ENCODE results near the gene BBOF1.

- TF ChIP-seq, protein P1, sequence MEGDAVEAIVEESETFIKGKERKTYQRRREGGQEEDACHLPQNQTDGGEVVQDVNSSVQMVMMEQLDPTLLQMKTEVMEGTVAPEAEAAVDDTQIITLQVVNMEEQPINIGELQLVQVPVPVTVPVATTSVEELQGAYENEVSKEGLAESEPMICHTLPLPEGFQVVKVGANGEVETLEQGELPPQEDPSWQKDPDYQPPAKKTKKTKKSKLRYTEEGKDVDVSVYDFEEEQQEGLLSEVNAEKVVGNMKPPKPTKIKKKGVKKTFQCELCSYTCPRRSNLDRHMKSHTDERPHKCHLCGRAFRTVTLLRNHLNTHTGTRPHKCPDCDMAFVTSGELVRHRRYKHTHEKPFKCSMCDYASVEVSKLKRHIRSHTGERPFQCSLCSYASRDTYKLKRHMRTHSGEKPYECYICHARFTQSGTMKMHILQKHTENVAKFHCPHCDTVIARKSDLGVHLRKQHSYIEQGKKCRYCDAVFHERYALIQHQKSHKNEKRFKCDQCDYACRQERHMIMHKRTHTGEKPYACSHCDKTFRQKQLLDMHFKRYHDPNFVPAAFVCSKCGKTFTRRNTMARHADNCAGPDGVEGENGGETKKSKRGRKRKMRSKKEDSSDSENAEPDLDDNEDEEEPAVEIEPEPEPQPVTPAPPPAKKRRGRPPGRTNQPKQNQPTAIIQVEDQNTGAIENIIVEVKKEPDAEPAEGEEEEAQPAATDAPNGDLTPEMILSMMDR (IDR thresholded peaks at IDR 0.05; ENCODE audit: insufficient read depth, low read depth, low read length), result no peak
- no peak for TF ChIP-seq EZH2 (IDR thresholded peaks at IDR 0.05; ENCODE audit: insufficient read depth, low read length)
Measured at GRCh38 chr14:73976125-73976524, 43.0 kb upstream of the BBOF1 start.

Data from astrocyte (in vitro differentiated cells and primary cell).